NCI-H2227 (cell line): Measurements from ENCODE around the gene MAP4K1.

Experiments
- DNase-seq: peaks from one replicate; lab custom pipeline; 2025; ENCODE audit not compliant: unreplicated experiment; lab: John Stamatoyannopoulos, UW

The MAP4K1 gene

GRCh38 chr19:38617764-38618589 is at the start of gene MAP4K1:
Gene MAP4K1 (minus strand): TSS chr19:38617953. CDS start chr19:38617895, 58 bp downstream.
- peak; percentile 90 for DNase-seq

- peak; percentile 79 for DNase-seq
Observed at GRCh38 chr19:38666663-38667511, 49.1 kb upstream of the MAP4K1 start.

- no peak for DNase-seq
Observed at GRCh38 chr19:38665950-38666662, 48.4 kb upstream of the MAP4K1 start.

- DNase-seq, result no peak
Observed at GRCh38 chr19:38665219-38665931, 47.6 kb upstream of the MAP4K1 start.

- DNase-seq, result no peak
Observed at GRCh38 chr19:38664503-38665211, 46.9 kb upstream of the MAP4K1 start.

GRCh38 chr19:38663957-38664502 is 46.3 kb upstream of the MAP4K1 start:
- no peak for DNase-seq

GRCh38 chr19:38663156-38663651 is 45.5 kb upstream of the MAP4K1 start:
- DNase-seq, result no peak

- DNase-seq, result no peak
Observed at GRCh38 chr19:38662537-38663155, 44.9 kb upstream of the MAP4K1 start.

- no peak for DNase-seq
Observed at GRCh38 chr19:38661996-38662395, 44.2 kb upstream of the MAP4K1 start.

GRCh38 chr19:38661136-38661535 is 43.4 kb upstream of the MAP4K1 start:
- DNase-seq, result no peak

- DNase-seq, result no peak
Observed at GRCh38 chr19:38660724-38661123, 43.0 kb upstream of the MAP4K1 start.

- no peak for DNase-seq
Observed at GRCh38 chr19:38658462-38659306, 40.9 kb upstream of the MAP4K1 start.

- DNase-seq, result peak; percentile 65
Observed at GRCh38 chr19:38657633-38658222, 40.0 kb upstream of the MAP4K1 start.

- no peak for DNase-seq
Observed at GRCh38 chr19:38656171-38656981, 38.6 kb upstream of the MAP4K1 start.

- no peak for DNase-seq
Observed at GRCh38 chr19:38655148-38655824, 37.5 kb upstream of the MAP4K1 start.

GRCh38 chr19:38654628-38655055 is 36.9 kb upstream of the MAP4K1 start:
- DNase-seq, result peak; percentile 64
